ENCODE data around the gene ISCU. TPM values are rescaled to one million over a fixed set of nuclear protein-coding genes. Genes with fewer than 3 reads are reported as not detected.
A peak's percentile ranks its signal among the peaks of the same experiment; 100 is the strongest.

Gene ISCU
- total RNA-seq, 1 experiment from 2014 or later, result 71.6 TPM

GRCh38 chr12:108515916-108516315, 46.5 kb upstream of the ISCU start:
- CTCF ChIA-PET, result interaction anchor here (1.0 kb wide), 1 partner anchor 1196 kb away, joined by 3 read pairs; no protein-coding TSS in a partner anchor
- H3K4me3 Mint-ChIP-seq (ENCODE audit: low read depth, unreplicated experiment), result peak overlapping the region; percentile 96
- TF ChIP-seq, protein P1, sequence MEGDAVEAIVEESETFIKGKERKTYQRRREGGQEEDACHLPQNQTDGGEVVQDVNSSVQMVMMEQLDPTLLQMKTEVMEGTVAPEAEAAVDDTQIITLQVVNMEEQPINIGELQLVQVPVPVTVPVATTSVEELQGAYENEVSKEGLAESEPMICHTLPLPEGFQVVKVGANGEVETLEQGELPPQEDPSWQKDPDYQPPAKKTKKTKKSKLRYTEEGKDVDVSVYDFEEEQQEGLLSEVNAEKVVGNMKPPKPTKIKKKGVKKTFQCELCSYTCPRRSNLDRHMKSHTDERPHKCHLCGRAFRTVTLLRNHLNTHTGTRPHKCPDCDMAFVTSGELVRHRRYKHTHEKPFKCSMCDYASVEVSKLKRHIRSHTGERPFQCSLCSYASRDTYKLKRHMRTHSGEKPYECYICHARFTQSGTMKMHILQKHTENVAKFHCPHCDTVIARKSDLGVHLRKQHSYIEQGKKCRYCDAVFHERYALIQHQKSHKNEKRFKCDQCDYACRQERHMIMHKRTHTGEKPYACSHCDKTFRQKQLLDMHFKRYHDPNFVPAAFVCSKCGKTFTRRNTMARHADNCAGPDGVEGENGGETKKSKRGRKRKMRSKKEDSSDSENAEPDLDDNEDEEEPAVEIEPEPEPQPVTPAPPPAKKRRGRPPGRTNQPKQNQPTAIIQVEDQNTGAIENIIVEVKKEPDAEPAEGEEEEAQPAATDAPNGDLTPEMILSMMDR (IDR thresholded peaks at IDR 0.05; ENCODE audit: unreplicated experiment), result no peak
- intact Hi-C loops (cut with micrococcal nuclease; ENCODE audit: unreplicated experiment), result loop anchor here (10.0 kb wide), 2 partner anchors 211 to 831 kb away; partner anchors contain the start of gene PWP1
- DNase-seq, result no peak
- peaks cover 13% of the 10 kb centered on the region for H3K27me3 Mint-ChIP-seq (ENCODE audit: unreplicated experiment)
- peak overlapping the region; percentile 93 for H3K27ac Mint-ChIP-seq (ENCODE audit: unreplicated experiment)
- peaks cover 73% of the 10 kb centered on the region for H3K36me3 Mint-ChIP-seq (ENCODE audit: insufficient read depth, unreplicated experiment)
- BruUV-seq (replicated peaks), result no TSS peak
- no peaks in the 10 kb centered on the region for H3K9me3 Mint-ChIP-seq (ENCODE audit: low read depth, unreplicated experiment)
- H3K4me1 Mint-ChIP-seq (ENCODE audit: low read depth, unreplicated experiment), result peaks cover 20% of the 10 kb centered on the region

DNA sequence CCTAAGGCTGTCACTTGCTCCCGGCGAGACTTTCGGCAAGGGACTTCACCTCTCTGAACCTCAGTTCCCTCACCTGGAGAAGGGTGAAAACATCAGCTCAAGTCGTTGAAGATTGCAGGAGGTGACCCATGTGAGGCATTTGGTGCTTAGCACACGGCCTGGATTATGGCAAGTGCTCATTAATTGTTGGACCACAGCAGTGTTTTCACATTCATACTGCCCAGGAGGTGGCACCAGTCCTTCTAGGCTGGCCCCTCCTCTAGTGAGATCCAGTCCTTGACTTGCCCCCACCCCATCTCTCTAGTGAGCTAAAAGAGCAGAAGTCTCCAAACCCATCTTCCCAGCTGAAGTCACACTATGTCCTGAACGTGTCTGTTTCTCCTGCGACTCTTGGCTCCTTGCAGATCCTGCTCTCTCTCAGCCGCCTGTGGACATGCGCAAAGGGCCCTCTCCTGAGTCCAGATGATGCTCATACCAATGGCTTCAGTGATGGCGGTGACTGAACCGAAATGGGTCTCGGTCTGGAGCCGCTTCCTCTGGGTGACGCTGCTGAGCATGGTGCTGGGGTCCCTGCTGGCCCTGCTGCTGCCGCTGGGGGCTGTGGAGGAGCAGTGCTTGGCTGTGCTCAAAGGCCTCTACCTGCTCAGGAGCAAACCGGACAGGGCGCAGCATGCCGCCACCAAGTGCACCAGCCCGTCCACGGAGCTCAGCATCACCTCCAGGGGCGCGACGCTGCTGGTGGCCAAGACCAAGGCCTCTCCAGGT, 45.7 kb upstream of the ISCU start:
- peaks cover 20% of the 10 kb centered on the region for H3K4me1 Mint-ChIP-seq (ENCODE audit: low read depth, unreplicated experiment)
- TF ChIP-seq, protein P1 (IDR thresholded peaks at IDR 0.05; ENCODE audit: unreplicated experiment), result no peak
- peaks cover 80% of the 10 kb centered on the region for H3K36me3 Mint-ChIP-seq (ENCODE audit: insufficient read depth, unreplicated experiment)
- peaks cover 13% of the 10 kb centered on the region for H3K27me3 Mint-ChIP-seq (ENCODE audit: unreplicated experiment)
- H3K9me3 Mint-ChIP-seq (ENCODE audit: low read depth, unreplicated experiment), result no peaks in the 10 kb centered on the region
- peak overlapping the region; percentile 96 for H3K4me3 Mint-ChIP-seq (ENCODE audit: low read depth, unreplicated experiment)
- DNase-seq, result no peak
- CTCF ChIA-PET, result interaction anchor here (0.6 kb wide), 1 partner anchor 49 kb away, joined by 3 read pairs; no protein-coding TSS in a partner anchor
- H3K27ac Mint-ChIP-seq (ENCODE audit: unreplicated experiment), result peak overlapping the region; percentile 44
- intact Hi-C loops (cut with micrococcal nuclease; ENCODE audit: unreplicated experiment), result loop anchor here (10.0 kb wide), 2 partner anchors 212 to 832 kb away; partner anchors contain the start of gene PWP1
- BruUV-seq (replicated peaks), result no TSS peak

GRCh38 chr12:108517288-108518100, 44.9 kb upstream of the ISCU start:
- no TSS peak for BruUV-seq (replicated peaks)
- CTCF ChIA-PET, result interaction anchor here (0.6 kb wide), 1 partner anchor 49 kb away, joined by 3 read pairs; no protein-coding TSS in a partner anchor
- Mint-ChIP-seq H3K9me3 (ENCODE audit: low read depth, unreplicated experiment) (no peaks in the 10 kb centered on the region), H3K4me1 (ENCODE audit: low read depth, unreplicated experiment) (peaks cover 20% of the 10 kb centered on the region), H3K27ac (ENCODE audit: unreplicated experiment) (no peak overlapping the region), H3K27me3 (ENCODE audit: unreplicated experiment) (peaks cover 13% of the 10 kb centered on the region), H3K36me3 (ENCODE audit: insufficient read depth, unreplicated experiment) (peaks cover 88% of the 10 kb centered on the region), H3K4me3 (ENCODE audit: low read depth, unreplicated experiment) (peak overlapping the region; percentile 96)
- TF ChIP-seq, protein P1 (IDR thresholded peaks at IDR 0.05; ENCODE audit: unreplicated experiment), result no peak
- intact Hi-C loops (cut with micrococcal nuclease; ENCODE audit: unreplicated experiment), result loop anchor here (10.0 kb wide), 2 partner anchors 213 to 833 kb away; partner anchors contain the start of gene PWP1
- DNase-seq, result no peak

DNA sequence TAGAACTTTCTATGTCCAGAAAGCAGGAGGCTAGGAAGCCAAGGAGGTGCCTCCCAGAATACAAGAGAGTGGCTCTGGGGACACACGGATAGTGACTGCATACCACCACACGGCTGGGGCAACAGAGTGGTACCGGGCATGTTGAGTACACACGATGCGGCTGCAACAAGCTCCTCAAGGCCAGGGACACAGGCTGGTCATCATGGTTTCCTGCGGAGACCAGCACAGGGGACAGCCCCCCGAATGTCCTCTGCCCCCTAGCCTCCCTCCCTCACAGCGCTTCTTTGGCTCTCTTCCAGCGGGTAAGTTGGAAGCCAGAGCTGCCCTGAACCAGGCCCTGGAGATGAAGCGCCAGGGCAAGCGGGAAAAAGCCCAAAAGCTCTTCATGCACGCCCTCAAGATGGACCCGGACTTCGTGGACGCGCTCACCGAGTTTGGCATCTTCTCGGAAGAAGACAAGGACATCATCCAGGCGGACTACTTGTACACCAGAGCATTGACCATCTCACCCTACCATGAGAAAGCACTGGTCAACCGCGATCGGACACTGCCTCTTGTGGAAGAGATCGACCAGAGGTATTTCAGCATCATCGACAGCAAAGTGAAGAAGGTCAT, 44.2 kb upstream of the ISCU start:
- Mint-ChIP-seq H3K27me3 (ENCODE audit: unreplicated experiment) (peaks cover 6% of the 10 kb centered on the region), H3K4me3 (ENCODE audit: low read depth, unreplicated experiment) (no peak overlapping the region), H3K27ac (ENCODE audit: unreplicated experiment) (no peak overlapping the region), H3K9me3 (ENCODE audit: low read depth, unreplicated experiment) (no peaks in the 10 kb centered on the region), H3K36me3 (ENCODE audit: insufficient read depth, unreplicated experiment) (peaks cover 85% of the 10 kb centered on the region), H3K4me1 (ENCODE audit: low read depth, unreplicated experiment) (peaks cover 20% of the 10 kb centered on the region)
- no peak for DNase-seq
- TF ChIP-seq, protein P1 (IDR thresholded peaks at IDR 0.05; ENCODE audit: unreplicated experiment), result no peak
- no TSS peak for BruUV-seq (replicated peaks)
- intact Hi-C loops (cut with micrococcal nuclease; ENCODE audit: unreplicated experiment), result loop anchor here (10.0 kb wide), 2 partner anchors 213 to 833 kb away; partner anchors contain the start of gene PWP1
- CTCF ChIA-PET, result interaction anchor here (0.5 kb wide), 1 partner anchor 272 kb away, joined by 5 read pairs; no protein-coding TSS in a partner anchor
